HEK293 (cell line): ENCODE data around the gene SAG.

Experiments
- TCF7L2 ChIP-seq: IDR thresholded peaks from 2 replicates; pipeline ENCODE4 v1.6.1; 2011; ENCODE audit warnings: low read depth, mild to moderate bottlenecking, inconsistent platforms, low read length, moderate library complexity, borderline replicate concordance
- ZBTB21 ChIP-seq: fragments of 450-650 bp; formaldehyde crosslinking; IDR thresholded peaks from 2 replicates; pipeline ENCODE4 v1.5.1; 2017; ENCODE audit warnings: missing biosample characterization, missing genetic modification characterization
- ZBTB26 ChIP-seq: fragments of 450-650 bp; formaldehyde crosslinking; optimal IDR thresholded peaks from 2 replicates; pipeline ENCODE3; 2016; ENCODE audit warnings: missing biosample characterization, mild to moderate bottlenecking, missing genetic modification characterization
- ZBTB7A ChIP-seq: fragments of 450-650 bp; formaldehyde crosslinking; IDR thresholded peaks from 2 replicates; pipeline ENCODE4 v1.5.1; 2016; ENCODE audit warnings: low read depth, missing biosample characterization, missing genetic modification characterization
- ZNF169 ChIP-seq: fragments of 450-650 bp; formaldehyde crosslinking; IDR thresholded peaks from 2 replicates; pipeline ENCODE4 v1.5.1; 2016; ENCODE audit warnings: missing biosample characterization, missing genetic modification characterization
- ZNF24 ChIP-seq: fragments of 450-650 bp; formaldehyde crosslinking; IDR thresholded peaks from 2 replicates; pipeline ENCODE4 v1.5.1; 2016; ENCODE audit warnings: missing biosample characterization, missing genetic modification characterization
- ZNF341 ChIP-seq: fragments of 450-650 bp; formaldehyde crosslinking; IDR thresholded peaks from 2 replicates; pipeline ENCODE4; 2016; ENCODE audit warnings: low read depth, missing biosample characterization, missing genetic modification characterization
- ZNF426 ChIP-seq: fragments of 450-650 bp; formaldehyde crosslinking; IDR thresholded peaks from 2 replicates; pipeline ENCODE4 v1.5.1; 2017; ENCODE audit warnings: missing biosample characterization, missing genetic modification characterization, mild to moderate bottlenecking, inconsistent platforms, moderate library complexity
- ZNF777 ChIP-seq: fragments of 450-650 bp; formaldehyde crosslinking; IDR thresholded peaks from 2 replicates; pipeline ENCODE4 v1.5.1; 2017; ENCODE audit warnings: missing biosample characterization, missing genetic modification characterization, borderline replicate concordance
- TF ChIP-seq, protein P1 (sequence below): fragments of 450-650 bp; formaldehyde crosslinking; IDR thresholded peaks from 2 replicates; pipeline ENCODE4 v1.5.1; 2016; ENCODE audit warnings: missing biosample characterization, missing genetic modification characterization
- TF ChIP-seq, protein P2 (sequence below): fragments of 450-650 bp; formaldehyde crosslinking; IDR thresholded peaks from 2 replicates; pipeline ENCODE4 v1.5.1; 2016; ENCODE audit warnings: missing biosample characterization, missing genetic modification characterization
- TF ChIP-seq, protein P3 (sequence below): fragments of 450-650 bp; formaldehyde crosslinking; IDR thresholded peaks from 2 replicates; pipeline ENCODE4 v1.5.1; 2016; ENCODE audit warnings: missing biosample characterization, missing genetic modification characterization

GRCh38 chr2:233317196-233317943 is 9.8 kb downstream of the SAG start:
- TF ChIP-seq ZNF341 (tag by site-specific recombination), result no peak
- TF ChIP-seq ZNF426 (tag by site-specific recombination), result no peak
- TF ChIP-seq TCF7L2, result no peak
- TF ChIP-seq, protein P1, sequence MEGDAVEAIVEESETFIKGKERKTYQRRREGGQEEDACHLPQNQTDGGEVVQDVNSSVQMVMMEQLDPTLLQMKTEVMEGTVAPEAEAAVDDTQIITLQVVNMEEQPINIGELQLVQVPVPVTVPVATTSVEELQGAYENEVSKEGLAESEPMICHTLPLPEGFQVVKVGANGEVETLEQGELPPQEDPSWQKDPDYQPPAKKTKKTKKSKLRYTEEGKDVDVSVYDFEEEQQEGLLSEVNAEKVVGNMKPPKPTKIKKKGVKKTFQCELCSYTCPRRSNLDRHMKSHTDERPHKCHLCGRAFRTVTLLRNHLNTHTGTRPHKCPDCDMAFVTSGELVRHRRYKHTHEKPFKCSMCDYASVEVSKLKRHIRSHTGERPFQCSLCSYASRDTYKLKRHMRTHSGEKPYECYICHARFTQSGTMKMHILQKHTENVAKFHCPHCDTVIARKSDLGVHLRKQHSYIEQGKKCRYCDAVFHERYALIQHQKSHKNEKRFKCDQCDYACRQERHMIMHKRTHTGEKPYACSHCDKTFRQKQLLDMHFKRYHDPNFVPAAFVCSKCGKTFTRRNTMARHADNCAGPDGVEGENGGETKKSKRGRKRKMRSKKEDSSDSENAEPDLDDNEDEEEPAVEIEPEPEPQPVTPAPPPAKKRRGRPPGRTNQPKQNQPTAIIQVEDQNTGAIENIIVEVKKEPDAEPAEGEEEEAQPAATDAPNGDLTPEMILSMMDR (tag by site-specific recombination), result no peak
- TF ChIP-seq, protein P2, sequence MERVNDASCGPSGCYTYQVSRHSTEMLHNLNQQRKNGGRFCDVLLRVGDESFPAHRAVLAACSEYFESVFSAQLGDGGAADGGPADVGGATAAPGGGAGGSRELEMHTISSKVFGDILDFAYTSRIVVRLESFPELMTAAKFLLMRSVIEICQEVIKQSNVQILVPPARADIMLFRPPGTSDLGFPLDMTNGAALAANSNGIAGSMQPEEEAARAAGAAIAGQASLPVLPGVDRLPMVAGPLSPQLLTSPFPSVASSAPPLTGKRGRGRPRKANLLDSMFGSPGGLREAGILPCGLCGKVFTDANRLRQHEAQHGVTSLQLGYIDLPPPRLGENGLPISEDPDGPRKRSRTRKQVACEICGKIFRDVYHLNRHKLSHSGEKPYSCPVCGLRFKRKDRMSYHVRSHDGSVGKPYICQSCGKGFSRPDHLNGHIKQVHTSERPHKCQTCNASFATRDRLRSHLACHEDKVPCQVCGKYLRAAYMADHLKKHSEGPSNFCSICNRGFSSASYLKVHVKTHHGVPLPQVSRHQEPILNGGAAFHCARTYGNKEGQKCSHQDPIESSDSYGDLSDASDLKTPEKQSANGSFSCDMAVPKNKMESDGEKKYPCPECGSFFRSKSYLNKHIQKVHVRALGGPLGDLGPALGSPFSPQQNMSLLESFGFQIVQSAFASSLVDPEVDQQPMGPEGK, result no peak
- TF ChIP-seq ZNF169 (tag by site-specific recombination), result no peak
- TF ChIP-seq ZBTB7A, result no peak
- TF ChIP-seq ZNF777 (tag by site-specific recombination), result no peak
- TF ChIP-seq ZBTB26 (tag by site-specific recombination), result no peak
- TF ChIP-seq, protein P3, sequence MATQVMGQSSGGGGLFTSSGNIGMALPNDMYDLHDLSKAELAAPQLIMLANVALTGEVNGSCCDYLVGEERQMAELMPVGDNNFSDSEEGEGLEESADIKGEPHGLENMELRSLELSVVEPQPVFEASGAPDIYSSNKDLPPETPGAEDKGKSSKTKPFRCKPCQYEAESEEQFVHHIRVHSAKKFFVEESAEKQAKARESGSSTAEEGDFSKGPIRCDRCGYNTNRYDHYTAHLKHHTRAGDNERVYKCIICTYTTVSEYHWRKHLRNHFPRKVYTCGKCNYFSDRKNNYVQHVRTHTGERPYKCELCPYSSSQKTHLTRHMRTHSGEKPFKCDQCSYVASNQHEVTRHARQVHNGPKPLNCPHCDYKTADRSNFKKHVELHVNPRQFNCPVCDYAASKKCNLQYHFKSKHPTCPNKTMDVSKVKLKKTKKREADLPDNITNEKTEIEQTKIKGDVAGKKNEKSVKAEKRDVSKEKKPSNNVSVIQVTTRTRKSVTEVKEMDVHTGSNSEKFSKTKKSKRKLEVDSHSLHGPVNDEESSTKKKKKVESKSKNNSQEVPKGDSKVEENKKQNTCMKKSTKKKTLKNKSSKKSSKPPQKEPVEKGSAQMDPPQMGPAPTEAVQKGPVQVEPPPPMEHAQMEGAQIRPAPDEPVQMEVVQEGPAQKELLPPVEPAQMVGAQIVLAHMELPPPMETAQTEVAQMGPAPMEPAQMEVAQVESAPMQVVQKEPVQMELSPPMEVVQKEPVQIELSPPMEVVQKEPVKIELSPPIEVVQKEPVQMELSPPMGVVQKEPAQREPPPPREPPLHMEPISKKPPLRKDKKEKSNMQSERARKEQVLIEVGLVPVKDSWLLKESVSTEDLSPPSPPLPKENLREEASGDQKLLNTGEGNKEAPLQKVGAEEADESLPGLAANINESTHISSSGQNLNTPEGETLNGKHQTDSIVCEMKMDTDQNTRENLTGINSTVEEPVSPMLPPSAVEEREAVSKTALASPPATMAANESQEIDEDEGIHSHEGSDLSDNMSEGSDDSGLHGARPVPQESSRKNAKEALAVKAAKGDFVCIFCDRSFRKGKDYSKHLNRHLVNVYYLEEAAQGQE (tag by site-specific recombination), result no peak
- no peak for TF ChIP-seq ZBTB21
- no peak for TF ChIP-seq ZNF24 (tag by site-specific recombination)
